ENCODE results near the gene PTPRU. TPM values are rescaled to one million over a fixed set of nuclear protein-coding genes. Genes with fewer than 3 reads are reported as not detected.

The PTPRU gene
- polyA plus RNA-seq, 1 of the 3 experiments (the other 2 are of a cell fraction) = 3.5 TPM

GRCh38 chr1:29280409-29281131 is 44.2 kb downstream of the PTPRU start:
- H3K9me2 ChIP-seq = no peaks in the 10 kb centered on the region
- H3K4me1 ChIP-seq (ENCODE audit: control insufficient read depth in 1 of 2, insufficient read depth in 2 of 2, low read depth in 1 of 2, low read length in 1 of 2) = peaks cover 0 to 20% of the 10 kb centered on the region in 2 experiments; a peak in 2 of 4 replicates
- no peaks in the 10 kb centered on the region for H3K27me3 ChIP-seq (ENCODE audit: insufficient read depth)
- ChIA-PET CTCF (interaction anchor here (1.2 kb wide), 1 partner anchor 11 kb away, joined by 4 read pairs; no protein-coding TSS in a partner anchor), POLR2A (no interaction called here)
- no peaks in the 10 kb centered on the region for H3K9me3 ChIP-seq
- WGBS (ENCODE audit: low lambda C conversion rate) = 66% methylated on average over 5 of the region's 6 CpGs
- H3F3A ChIP-seq (replicated peaks; ENCODE audit: insufficient read depth) = no peaks in the 10 kb centered on the region
- TF ChIP-seq SIN3A (IDR thresholded peaks at IDR 0.05; ENCODE audit: borderline replicate concordance, low read depth, low read length) (no peak), FOXM1 (IDR thresholded peaks at IDR 0.05; ENCODE audit: low read depth) (no peak), EP300 (IDR thresholded peaks at IDR 0.05; ENCODE audit: borderline replicate concordance in 1 of 2, low read depth in 1 of 2, low read length in 1 of 2) (no peak), POLR2AphosphoS5 (IDR thresholded peaks at IDR 0.05; ENCODE audit: low read depth, low read length) (no peak), MEF2A (IDR thresholded peaks at IDR 0.05; ENCODE audit: borderline replicate concordance, low read depth) (no peak), SMC3 (IDR thresholded peaks at IDR 0.05; ENCODE audit: low read depth, low read length) (no peak), ELF1 (IDR thresholded peaks at IDR 0.05) (no peak), USF1 (IDR thresholded peaks at IDR 0.05; ENCODE audit: borderline replicate concordance, low read depth) (no peak), YY1 (IDR thresholded peaks at IDR 0.05; ENCODE audit: low read depth) (no peak), JUND (IDR thresholded peaks at IDR 0.05) (no peak), IRF3 (IDR thresholded peaks at IDR 0.05; ENCODE audit: low read depth, low read length) (no peak), NRF1 (IDR thresholded peaks at IDR 0.05; ENCODE audit: low read depth, low read length) (no peak), TAF1 (IDR thresholded peaks at IDR 0.05; ENCODE audit: borderline replicate concordance, low read depth, low read length) (no peak), REST (IDR thresholded peaks at IDR 0.05; ENCODE audit: low read depth, low read length) (no peak), TCF12 (IDR thresholded peaks at IDR 0.05) (no peak), RXRA (IDR thresholded peaks at IDR 0.05; ENCODE audit: borderline replicate concordance, low read depth) (no peak), MAX (IDR thresholded peaks at IDR 0.05; ENCODE audit: low read depth) (no peak), CHD2 (IDR thresholded peaks at IDR 0.05; ENCODE audit: low read length, partially characterized antibody) (no peak)
- TF ChIP-seq, protein P1, sequence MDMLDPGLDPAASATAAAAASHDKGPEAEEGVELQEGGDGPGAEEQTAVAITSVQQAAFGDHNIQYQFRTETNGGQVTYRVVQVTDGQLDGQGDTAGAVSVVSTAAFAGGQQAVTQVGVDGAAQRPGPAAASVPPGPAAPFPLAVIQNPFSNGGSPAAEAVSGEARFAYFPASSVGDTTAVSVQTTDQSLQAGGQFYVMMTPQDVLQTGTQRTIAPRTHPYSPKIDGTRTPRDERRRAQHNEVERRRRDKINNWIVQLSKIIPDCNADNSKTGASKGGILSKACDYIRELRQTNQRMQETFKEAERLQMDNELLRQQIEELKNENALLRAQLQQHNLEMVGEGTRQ (IDR thresholded peaks at IDR 0.05; ENCODE audit: borderline replicate concordance, low read depth, low read length) = no peak
- no peak overlapping the region for H3K27ac ChIP-seq (ENCODE audit: low read depth in 2 of 2, low read length in 1 of 2)
- H3K36me3 ChIP-seq (replicated peaks in 1 of 2; ENCODE audit: control insufficient read depth in 1 of 2, insufficient read depth in 2 of 2, low read length in 1 of 2) = no peaks in the 10 kb centered on the region
- H2AFZ ChIP-seq (ENCODE audit: low read depth) = no peak overlapping the region
- DNase-seq = no peak
- H3K4me3 ChIP-seq (ENCODE audit: low read depth in 2 of 2, low read length in 1 of 2) = no peak overlapping the region
- no peak overlapping the region for H3K4me2 ChIP-seq
- no peaks in the 10 kb centered on the region for H4K20me1 ChIP-seq (ENCODE audit: insufficient read depth)
- no peak overlapping the region for H3K9ac ChIP-seq
- H3K79me2 ChIP-seq (ENCODE audit: insufficient read depth) = no peaks in the 10 kb centered on the region

All from SK-N-SH (cell line).